22Rv1 (cell line): ENCODE measurements around the gene TEKT2.

ENCODE experiments used
- ZFX ChIP-seq: fragments of 450-650 bp; IDR thresholded peaks from 2 replicates; pipeline ENCODE4 v1.6.1; 2017; ENCODE audit warnings: antibody characterized with exemption, borderline replicate concordance
- TF ChIP-seq, protein P1 (sequence below): fragments of 450-650 bp; IDR thresholded peaks from 2 replicates; pipeline ENCODE4 v1.5.1; 2017; ENCODE audit warnings: mild to moderate bottlenecking

DNA sequence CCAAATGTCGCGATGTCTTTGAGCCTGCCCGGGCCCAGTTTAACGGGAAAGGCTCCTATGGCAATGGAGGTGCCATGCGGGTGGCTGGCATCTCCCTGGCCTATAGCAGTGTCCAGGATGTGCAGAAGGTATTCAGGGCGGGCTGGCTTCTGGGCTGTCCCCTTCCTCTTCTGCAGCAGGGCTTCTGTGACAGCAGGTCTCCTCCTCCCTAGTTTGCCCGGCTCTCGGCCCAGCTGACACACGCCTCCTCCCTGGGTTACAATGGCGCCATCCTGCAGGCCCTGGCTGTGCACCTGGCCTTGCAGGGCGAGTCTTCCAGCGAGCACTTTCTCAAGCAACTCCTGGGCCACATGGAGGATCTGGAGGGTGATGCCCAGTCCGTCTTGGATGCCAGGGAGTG lies 7.8 kb downstream of the TEKT2 start:
- TF ChIP-seq, protein P1, sequence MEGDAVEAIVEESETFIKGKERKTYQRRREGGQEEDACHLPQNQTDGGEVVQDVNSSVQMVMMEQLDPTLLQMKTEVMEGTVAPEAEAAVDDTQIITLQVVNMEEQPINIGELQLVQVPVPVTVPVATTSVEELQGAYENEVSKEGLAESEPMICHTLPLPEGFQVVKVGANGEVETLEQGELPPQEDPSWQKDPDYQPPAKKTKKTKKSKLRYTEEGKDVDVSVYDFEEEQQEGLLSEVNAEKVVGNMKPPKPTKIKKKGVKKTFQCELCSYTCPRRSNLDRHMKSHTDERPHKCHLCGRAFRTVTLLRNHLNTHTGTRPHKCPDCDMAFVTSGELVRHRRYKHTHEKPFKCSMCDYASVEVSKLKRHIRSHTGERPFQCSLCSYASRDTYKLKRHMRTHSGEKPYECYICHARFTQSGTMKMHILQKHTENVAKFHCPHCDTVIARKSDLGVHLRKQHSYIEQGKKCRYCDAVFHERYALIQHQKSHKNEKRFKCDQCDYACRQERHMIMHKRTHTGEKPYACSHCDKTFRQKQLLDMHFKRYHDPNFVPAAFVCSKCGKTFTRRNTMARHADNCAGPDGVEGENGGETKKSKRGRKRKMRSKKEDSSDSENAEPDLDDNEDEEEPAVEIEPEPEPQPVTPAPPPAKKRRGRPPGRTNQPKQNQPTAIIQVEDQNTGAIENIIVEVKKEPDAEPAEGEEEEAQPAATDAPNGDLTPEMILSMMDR = no peak
- TF ChIP-seq ZFX = no peak
